ENCODE measurements around the gene ARL8A.
"Not testable (repeated sequence)": the region's sequence is repeated elsewhere in the genome, so short reads cannot be mapped to it uniquely, and the experiment has no call there.

ARL8A gene

DNA sequence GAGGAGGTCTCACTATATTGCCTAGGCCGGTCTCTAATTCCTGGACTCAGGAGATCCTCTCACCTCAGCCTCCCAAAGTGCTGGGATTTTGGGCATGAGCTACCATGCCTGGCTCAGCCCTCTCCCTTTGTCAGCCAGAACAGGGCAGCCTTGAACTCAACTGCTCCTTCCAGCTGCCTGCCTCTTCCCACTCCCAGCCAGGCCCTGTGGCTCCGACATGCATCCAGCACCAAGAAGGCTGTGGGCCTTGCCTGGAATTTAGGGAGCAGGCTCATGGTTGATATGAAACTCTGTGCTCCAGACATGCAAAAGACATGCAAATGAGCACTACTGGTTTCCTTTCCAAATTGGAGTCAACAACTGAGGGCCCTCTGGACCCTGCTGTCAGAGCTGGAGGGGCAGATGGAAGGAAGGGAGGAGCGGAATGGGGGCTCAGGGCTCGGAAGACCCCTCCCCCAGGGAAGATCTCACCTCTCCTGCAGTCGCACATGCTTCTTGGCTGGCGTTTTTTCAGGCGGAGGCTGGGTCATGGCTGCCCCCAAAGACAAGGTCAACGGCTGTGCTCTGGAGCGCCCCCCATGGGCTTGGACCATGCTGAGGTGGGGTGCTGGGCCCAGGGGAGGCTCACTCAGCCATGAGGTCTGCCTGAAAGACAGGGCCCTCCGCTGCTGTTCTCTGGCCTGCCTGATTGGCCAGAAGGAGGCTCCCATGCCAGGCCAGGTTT, 14.4 kb upstream of the ARL8A start:
- DNase-seq (ENCODE audit: low read depth in 2 of 2): no peak

DNA sequence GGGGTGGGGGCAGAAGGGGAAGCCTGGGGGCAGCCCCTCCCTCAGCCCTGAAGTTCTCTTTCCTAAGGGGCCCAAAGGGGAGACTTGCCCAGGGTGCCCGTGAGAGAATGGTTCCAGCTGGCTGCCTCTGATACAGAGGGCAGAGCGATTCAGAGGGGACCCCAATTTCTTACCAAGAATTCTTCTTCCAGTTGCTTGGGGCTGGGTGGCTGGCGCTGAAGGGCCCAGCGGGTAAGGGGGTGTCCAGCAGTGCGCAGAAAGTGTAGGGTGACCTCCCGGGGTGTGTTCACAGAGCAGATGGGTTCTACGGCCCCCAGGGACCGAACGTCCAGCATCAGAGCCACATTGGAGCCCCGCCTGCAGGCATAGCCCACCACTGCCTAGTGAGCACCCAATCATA, 13.4 kb upstream of the ARL8A start:
- DNase-seq (ENCODE audit: low read depth in 2 of 2): no peak

GRCh38 chr1:202156590-202156989, 12.1 kb upstream of the ARL8A start:
- no peak for DNase-seq (ENCODE audit: low read depth in 2 of 2)

GRCh38 chr1:202155478-202156021, 11.0 kb upstream of the ARL8A start:
- no peak for DNase-seq (ENCODE audit: low read depth in 2 of 2)

- DNase-seq (ENCODE audit: low read depth in 2 of 2): no peak
These were observed 10.4 kb upstream of the ARL8A start for GRCh38 chr1:202154766-202155477.

DNA sequence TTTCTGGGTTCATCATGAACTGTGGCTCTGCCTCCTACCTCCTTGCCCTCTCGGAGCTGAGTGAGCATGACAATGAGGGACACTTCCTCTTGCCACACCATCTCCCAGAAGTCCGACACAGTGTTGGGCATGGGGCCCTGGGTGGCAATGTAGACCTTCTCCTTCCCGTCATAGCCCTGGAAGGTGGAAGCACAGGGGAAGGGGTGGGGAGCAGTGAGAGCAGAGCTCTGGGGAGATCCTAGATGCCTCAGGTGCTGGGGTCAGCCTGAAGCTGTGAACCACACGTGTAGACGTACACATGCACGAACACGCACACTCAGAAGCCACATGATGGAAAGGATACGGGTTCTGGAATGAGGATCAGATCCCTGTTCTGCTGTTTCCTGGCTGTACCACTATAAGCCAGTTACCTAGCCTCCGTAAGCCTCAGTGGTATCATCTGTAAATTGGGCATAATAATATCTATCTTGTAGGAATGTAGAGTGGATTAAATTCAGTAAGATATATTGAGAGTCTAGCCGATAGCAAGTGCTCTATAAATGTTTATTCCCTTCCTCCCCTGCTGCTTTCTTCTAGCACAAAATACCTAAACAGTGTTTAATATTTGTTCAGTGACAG, 9.7 kb upstream of the ARL8A start:
- DNase-seq (ENCODE audit: low read depth in 2 of 2): no peak

- no peak for DNase-seq (ENCODE audit: low read depth in 2 of 2)
These were observed 8.7 kb upstream of the ARL8A start for GRCh38 chr1:202153284-202153683.

- no peak for DNase-seq (ENCODE audit: low read depth in 2 of 2)
These were observed 7.9 kb upstream of the ARL8A start for GRCh38 chr1:202152399-202152798.

GRCh38 chr1:202151045-202151444, 6.5 kb upstream of the ARL8A start:
- no peak for DNase-seq (ENCODE audit: low read depth in 2 of 2)

DNA sequence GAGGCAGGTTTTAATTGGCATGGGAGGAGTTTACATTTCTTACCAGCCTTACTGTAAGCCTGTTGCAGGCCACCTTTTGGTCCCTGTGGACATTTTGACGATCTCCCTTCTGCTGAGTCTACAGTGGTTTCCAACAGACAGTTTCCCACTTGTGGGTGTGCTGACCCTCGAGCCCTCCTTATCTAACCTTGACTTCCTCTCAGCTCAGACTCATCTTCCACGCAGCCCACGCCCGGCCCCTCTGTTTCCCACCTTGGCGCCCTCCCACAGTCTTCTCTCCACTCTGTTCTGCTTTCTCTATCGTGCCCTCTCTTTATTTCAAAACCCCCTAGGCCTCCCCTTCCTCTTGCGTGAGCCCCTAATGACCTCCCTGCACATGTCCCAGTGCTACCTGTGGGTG, 6.1 kb upstream of the ARL8A start:
- no peak for DNase-seq (ENCODE audit: low read depth in 2 of 2)

- no peak for DNase-seq (ENCODE audit: low read depth in 2 of 2)
These were observed 5.7 kb upstream of the ARL8A start for GRCh38 chr1:202150187-202150586.

DNA sequence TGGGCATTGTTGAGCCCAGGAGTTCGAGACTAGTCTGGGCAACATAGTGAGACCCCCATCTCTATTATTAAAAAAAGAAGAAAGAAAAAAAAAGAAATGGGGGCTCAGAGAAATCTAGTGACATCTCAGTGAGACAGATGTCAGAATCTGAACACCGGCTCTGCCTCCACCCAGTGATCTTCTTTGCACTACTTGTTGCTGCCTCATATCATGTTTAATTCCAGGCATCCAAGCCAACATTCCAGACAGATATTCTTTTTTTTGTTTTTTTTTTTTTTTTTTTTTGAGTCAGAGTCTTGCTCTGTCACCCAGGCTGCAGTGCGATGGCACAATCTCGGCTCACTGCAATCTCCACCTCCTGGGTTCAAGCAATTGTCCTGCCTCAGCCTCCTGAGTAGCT, 5.0 kb upstream of the ARL8A start:
- DNase-seq (ENCODE audit: low read depth in 2 of 2): no peak

- DNase-seq (ENCODE audit: low read depth in 2 of 2): no peak
These were observed 3.9 kb upstream of the ARL8A start for GRCh38 chr1:202148391-202148790.

- no peak for DNase-seq (ENCODE audit: low read depth in 2 of 2)
These were observed 2.5 kb upstream of the ARL8A start for GRCh38 chr1:202146993-202147392.

DNA sequence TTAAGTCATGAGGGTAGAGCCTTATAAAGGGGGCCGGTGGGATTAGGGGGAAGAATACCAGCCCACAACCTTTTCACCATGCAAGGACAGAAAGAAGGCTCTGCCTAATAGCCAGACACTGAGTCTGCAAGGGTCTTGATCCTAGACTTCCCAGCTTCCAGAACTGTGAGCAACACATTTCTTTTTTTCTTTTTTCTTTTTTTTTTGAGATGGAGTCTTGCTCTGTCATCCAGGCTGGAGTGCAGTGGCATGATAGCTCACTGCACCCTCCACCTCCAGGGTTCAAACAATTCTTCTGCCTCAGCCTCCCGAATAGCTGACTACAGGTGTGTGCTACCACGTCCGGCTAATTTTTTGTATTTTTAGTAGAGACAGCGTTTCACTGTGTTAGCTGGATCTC, 1.7 kb upstream of the ARL8A start:
- DNase-seq (ENCODE audit: low read depth in 2 of 2): no peak

DNA sequence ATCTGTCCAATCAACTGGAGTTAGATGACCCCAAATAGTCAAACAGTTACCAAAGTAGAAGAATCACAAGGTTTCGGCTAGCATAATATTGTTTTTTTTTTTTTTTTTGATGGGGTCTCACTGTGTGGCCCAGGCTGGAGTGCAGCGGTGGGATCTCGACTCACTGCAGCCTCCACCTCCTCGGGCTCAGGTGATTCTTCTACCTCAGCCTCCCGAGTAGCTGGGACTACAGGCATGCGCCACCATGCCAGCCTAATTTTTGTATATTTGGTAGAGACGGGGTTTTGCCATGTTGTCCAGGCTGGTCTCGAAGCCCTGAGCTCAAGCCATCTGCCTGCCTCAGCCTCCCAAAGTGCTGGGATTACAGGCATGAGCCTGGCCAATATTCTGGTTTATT, 1.2 kb upstream of the ARL8A start:
- DNase-seq (ENCODE audit: low read depth in 2 of 2): not testable (repeated sequence)

- DNase-seq (ENCODE audit: low read depth in 2 of 2): no peak
These were observed 669 bp upstream of the ARL8A start for GRCh38 chr1:202145068-202145743.

- DNase-seq (ENCODE audit: low read depth in 2 of 2): no peak
These were observed 652 bp downstream of the ARL8A start for GRCh38 chr1:202143768-202144401.

GRCh38 chr1:202143011-202143767, 1.3 kb downstream of the ARL8A start:
- no peak for DNase-seq (ENCODE audit: low read depth in 2 of 2)

DNA sequence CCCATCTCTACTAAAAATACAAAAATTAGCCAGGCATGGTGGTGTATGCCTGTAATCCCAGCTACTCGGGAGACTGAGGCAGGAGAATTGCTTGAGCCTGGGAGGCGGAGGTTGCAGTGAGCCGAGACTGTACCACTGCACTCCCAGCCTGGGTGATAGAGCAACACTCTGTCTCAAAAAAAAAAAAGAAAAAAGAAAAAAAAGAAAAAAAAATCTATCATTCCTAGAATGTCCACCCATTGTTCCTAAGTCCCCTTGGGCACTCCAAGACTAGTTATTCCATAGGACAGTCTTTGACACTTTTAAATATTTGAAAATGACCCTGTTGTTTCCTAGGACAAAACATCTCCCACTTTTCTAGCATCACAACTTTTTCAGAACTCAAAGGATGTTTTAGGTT, 3.1 kb downstream of the ARL8A start:
- DNase-seq (ENCODE audit: low read depth in 2 of 2): not testable (repeated sequence)

GRCh38 chr1:202140833-202141232, 3.7 kb downstream of the ARL8A start:
- no peak for DNase-seq (ENCODE audit: low read depth in 2 of 2)
